ENCODE data around the gene LDLRAD1.
"Not testable (repeated sequence)": the region's sequence is repeated elsewhere in the genome, so short reads cannot be mapped to it uniquely, and the experiment has no call there.

The LDLRAD1 gene

GRCh38 chr1:54016343-54017282 is 1.4 kb downstream of the LDLRAD1 start:
- DNase-seq (ENCODE audit: low read depth in 3 of 3): no peak

- DNase-seq (ENCODE audit: low read depth in 3 of 3): no peak
Measured at GRCh38 chr1:54014009-54014629, 3.9 kb downstream of the LDLRAD1 start.

GRCh38 chr1:54013393-54014008 is 4.5 kb downstream of the LDLRAD1 start:
- DNase-seq (ENCODE audit: low read depth in 3 of 3): no peak

- DNase-seq (ENCODE audit: low read depth in 3 of 3): no peak
Measured at GRCh38 chr1:54012863-54013262, 5.1 kb downstream of the LDLRAD1 start.

- DNase-seq (ENCODE audit: low read depth in 3 of 3): no peak
Measured at GRCh38 chr1:54012008-54012325, 6.0 kb downstream of the LDLRAD1 start.

GRCh38 chr1:54011316-54012007 is 6.5 kb downstream of the LDLRAD1 start:
- no peak for DNase-seq (ENCODE audit: low read depth in 3 of 3)

- no peak for DNase-seq (ENCODE audit: low read depth in 3 of 3)
Measured at GRCh38 chr1:54010415-54011117, 7.4 kb downstream of the LDLRAD1 start.

- DNase-seq (ENCODE audit: low read depth in 3 of 3): no peak
Measured at GRCh38 chr1:54009406-54009805, 8.6 kb downstream of the LDLRAD1 start.

GRCh38 chr1:54008876-54009275 is 9.1 kb downstream of the LDLRAD1 start:
- DNase-seq (ENCODE audit: low read depth in 3 of 3): no peak

GRCh38 chr1:54007613-54008012 is 10.4 kb downstream of the LDLRAD1 start:
- DNase-seq (ENCODE audit: low read depth in 3 of 3): no peak

GRCh38 chr1:54006508-54006907 is 11.5 kb downstream of the LDLRAD1 start:
- no peak for DNase-seq (ENCODE audit: low read depth in 3 of 3)

GRCh38 chr1:54004481-54005049 is 13.4 kb downstream of the LDLRAD1 start:
- no peak for DNase-seq (ENCODE audit: low read depth in 3 of 3)

GRCh38 chr1:54003750-54004480 is 14.1 kb downstream of the LDLRAD1 start:
- not testable (repeated sequence) for DNase-seq (ENCODE audit: low read depth in 3 of 3)

GRCh38 chr1:54003249-54003646 is 14.7 kb downstream of the LDLRAD1 start:
- no peak for DNase-seq (ENCODE audit: low read depth in 3 of 3)

- no peak for DNase-seq (ENCODE audit: low read depth in 3 of 3)
Measured at GRCh38 chr1:54002544-54003248, 15.3 kb downstream of the LDLRAD1 start.

GRCh38 chr1:54001591-54001990 is 16.4 kb downstream of the LDLRAD1 start:
- DNase-seq (ENCODE audit: low read depth in 3 of 3): no peak

- no peak for DNase-seq (ENCODE audit: low read depth in 3 of 3)
Measured at GRCh38 chr1:53999920-54000319, 18.1 kb downstream of the LDLRAD1 start.

GRCh38 chr1:53998223-53998622 is 19.8 kb downstream of the LDLRAD1 start:
- DNase-seq (ENCODE audit: low read depth in 3 of 3): no peak

GRCh38 chr1:53995683-53996082 is 22.3 kb downstream of the LDLRAD1 start:
- no peak for DNase-seq (ENCODE audit: low read depth in 3 of 3)

GRCh38 chr1:53994516-53994915 is 23.5 kb downstream of the LDLRAD1 start:
- DNase-seq (ENCODE audit: low read depth in 3 of 3): not testable (repeated sequence)

Measured in stimulated activated CD4-positive, alpha-beta T cell treated with anti-CD3 and anti-CD28 coated beads, TNF-alpha, amount 100 ng/mL, for 48 hours (primary cell).